HCT116 (cell line): ENCODE measurements around the gene HMCN2. TPM values are rescaled to one million over a fixed set of nuclear protein-coding genes. Genes with fewer than 3 reads are reported as not detected.

Experiments
- ATAC-seq: fragments of 200-7000 bp; cut with Tn5 transposase; 2 replicates; pipeline ENCODE4 v1.9.1; 2020; ENCODE audit warnings: mild to moderate bottlenecking, moderate library complexity
- BruUV-seq: library from RNA; stranded (reverse); fragments of 400-500 nt; replicated peaks from 2 replicates; lab custom pipeline; 2021; lab: Mats Ljungman, UMichigan
- CTCF ChIA-PET: fragments of 300-600 bp; sonication (Branson Sonifier 250); formaldehyde crosslinking; loops from one replicate; lab custom pipeline; 2021; ENCODE audit warnings: antibody characterized with exemption; lab: Charles Lee
- POLR2A ChIA-PET: fragments of 300-600, 350-600 bp; sonication (Branson Sonifier 250); formaldehyde crosslinking; loops from one replicate; lab custom pipeline; 2021; ENCODE audit warnings: antibody characterized with exemption; lab: Charles Lee
- RAD21 ChIA-PET, 2 experiments: fragments of 300-600 bp; sonication (Branson Sonifier 250); formaldehyde crosslinking; loops; one replicate each; lab custom pipeline; 2023; ENCODE audit warnings: low total read pairs in 2 of 2; ENCODE audit not compliant: uncharacterized antibody in 2 of 2, unreplicated experiment in 2 of 2, low non-redundant PET in 1 of 2; lab: Charles Lee
- DNase-seq: peaks from one replicate; pipeline ENCODE4 v3.0.0-alpha.2; 2010; ENCODE audit warnings: low read depth, low spot score
- H2AFZ ChIP-seq: fragments of 200-600 bp; shearing (Covaris generic), sonication (generic); 2 replicates; pipeline ENCODE4 v1.6.1; 2017; ENCODE audit warnings: low read depth, mixed run types, mixed read lengths, antibody characterized with exemption, low read length; ENCODE audit not compliant: poor library complexity, severe bottlenecking
- H3K27ac ChIP-seq: 2 replicates; pipeline ENCODE4 v1.5.1; 2012; ENCODE audit warnings: low read depth, low read length
- H3K27me3 ChIP-seq: fragments of 200-600 bp; sonication (generic); 2 replicates; pipeline ENCODE4 v1.6.1; 2016; ENCODE audit warnings: mixed run types, low read length, mixed read lengths; ENCODE audit not compliant: insufficient read depth
- H3K36me3 ChIP-seq, 2 experiments: fragments of 200-500 bp in 1 of 2; fragments of 200-600 bp in 1 of 2; sonication (Bioruptor generic) in 1 of 2; sonication (generic) in 1 of 2; 2 replicates each; pipeline versions ENCODE4 v1.5.1 to v1.6.1; 2014 to 2016; ENCODE audit warnings: low read length in 2 of 2, inconsistent platforms in 1 of 2, mixed read lengths in 1 of 2, mixed run types in 1 of 2; ENCODE audit not compliant: insufficient read depth in 2 of 2, control insufficient read depth in 1 of 2
- H3K4me1 ChIP-seq, 2 experiments: fragments of 200-600 bp in 1 of 2; sonication (generic) in 1 of 2; 2 replicates each; pipeline versions ENCODE4 v1.5.1 to v1.6.1; 2012 to 2017; ENCODE audit warnings: low read length in 2 of 2, inconsistent platforms in 1 of 2, mild to moderate bottlenecking in 1 of 2, mixed read lengths in 1 of 2, mixed run types in 1 of 2, moderate library complexity in 1 of 2; ENCODE audit not compliant: insufficient read depth in 2 of 2, control insufficient read depth in 1 of 2
- H3K4me2 ChIP-seq: fragments of 200-600 bp; sonication (generic); 2 replicates; pipeline ENCODE4 v1.6.1; 2017; ENCODE audit warnings: mixed run types, low read length, mixed read lengths
- H3K4me3 ChIP-seq, 2 experiments: fragments of 200-600 bp in 1 of 2; sonication (generic) in 1 of 2; replicated peaks in 1 of 2; 2 replicates each; pipeline ENCODE4 v1.5.1; 2011 to 2016; ENCODE audit warnings: low read length in 2 of 2, control low read depth in 1 of 2, low read depth in 1 of 2, mild to moderate bottlenecking in 1 of 2, mixed read lengths in 1 of 2, mixed run types in 1 of 2
- H3K79me2 ChIP-seq: fragments of 200-600 bp; sonication (generic); 2 replicates; pipeline ENCODE4 v1.6.1; 2017; ENCODE audit warnings: mild to moderate bottlenecking, mixed run types, low read length, moderate library complexity, mixed read lengths; ENCODE audit not compliant: insufficient read depth
- H3K9ac ChIP-seq: fragments of 200-600 bp; sonication (generic); 2 replicates; pipeline ENCODE4 v1.6.1; 2016; ENCODE audit warnings: low read length, mixed read lengths
- H3K9me2 ChIP-seq: fragments of 200-600 bp; sonication (generic), shearing (Covaris generic); 2 replicates; pipeline ENCODE4 v1.6.1; 2017; ENCODE audit warnings: mixed run types, mild to moderate bottlenecking, moderate library complexity; ENCODE audit not compliant: insufficient read depth
- H3K9me3 ChIP-seq, 2 experiments: fragments of 200-500 bp in 1 of 2; fragments of 200-600 bp in 1 of 2; sonication (Bioruptor generic) in 1 of 2; sonication (generic) in 1 of 2; 2 replicates each; pipeline ENCODE4 v1.6.1; 2014 to 2017; ENCODE audit warnings: low read length in 2 of 2, mixed read lengths in 2 of 2, inconsistent platforms in 1 of 2, low read depth in 1 of 2, mild to moderate bottlenecking in 1 of 2, mixed run types in 1 of 2, moderate library complexity in 1 of 2; ENCODE audit not compliant: control insufficient read depth in 1 of 2, insufficient read depth in 1 of 2
- H4K20me1 ChIP-seq: fragments of 200-600 bp; sonication (generic), shearing (Covaris generic); 2 replicates; pipeline ENCODE4 v1.6.1; 2017; ENCODE audit warnings: mixed run types, mild to moderate bottlenecking, moderate library complexity; ENCODE audit not compliant: insufficient read depth
- CBX3 ChIP-seq: IDR thresholded peaks from 2 replicates; pipeline ENCODE4 v1.6.1; 2012; ENCODE audit warnings: low read depth
- CEBPB ChIP-seq: IDR thresholded peaks from 2 replicates; pipeline ENCODE4 v1.6.1; 2012; ENCODE audit warnings: low read depth
- EGR1 ChIP-seq: IDR thresholded peaks from 2 replicates; pipeline ENCODE4 v1.6.1; 2012; ENCODE audit warnings: low read depth
- ELF1 ChIP-seq: IDR thresholded peaks from 2 replicates; pipeline ENCODE4 v1.6.1; 2012; ENCODE audit warnings: low read depth, borderline replicate concordance
- EZH2 ChIP-seq: fragments of 200-600 bp; sonication (generic); IDR thresholded peaks from 2 replicates; pipeline ENCODE4 v1.6.1; 2017; ENCODE audit warnings: antibody characterized with exemption, mixed run types
- EZH2phosphoT487 ChIP-seq: fragments of 200-600 bp; IDR thresholded peaks from 2 replicates; pipeline ENCODE4 v1.6.1; 2018; ENCODE audit warnings: antibody characterized with exemption, borderline replicate concordance
- FOSL1 ChIP-seq: IDR thresholded peaks from 2 replicates; pipeline ENCODE4 v1.6.1; 2012; ENCODE audit warnings: low read depth
- JUND ChIP-seq: IDR thresholded peaks from 2 replicates; pipeline ENCODE4 v1.6.1; 2012
- RAD21 ChIP-seq: IDR thresholded peaks from 2 replicates; pipeline ENCODE4 v1.6.1; 2012; ENCODE audit warnings: low read depth, mild to moderate bottlenecking
- SIN3A ChIP-seq: IDR thresholded peaks from 2 replicates; pipeline ENCODE4 v1.6.1; 2012; ENCODE audit warnings: low read depth
- SP1 ChIP-seq: IDR thresholded peaks from 2 replicates; pipeline ENCODE4 v1.6.1; 2012; ENCODE audit warnings: low read depth
- SRF ChIP-seq: IDR thresholded peaks from 2 replicates; pipeline ENCODE4 v1.6.1; 2012; ENCODE audit warnings: low read depth
- TCF7L2 ChIP-seq: IDR thresholded peaks from 2 replicates; pipeline ENCODE4 v1.7.0; 2011; ENCODE audit warnings: borderline replicate concordance, inconsistent platforms; ENCODE audit not compliant: insufficient read depth, insufficient read length; ENCODE audit errors: extremely low read depth
- YY1 ChIP-seq: IDR thresholded peaks from 2 replicates; pipeline ENCODE4 v1.6.1; 2011; ENCODE audit warnings: low read length, low read depth, moderate library complexity, mild to moderate bottlenecking; ENCODE audit not compliant: insufficient replicate concordance; ENCODE audit errors: extremely low read depth
- ZNF274 ChIP-seq: fragments of 200-500 bp; sonication (Bioruptor generic); IDR thresholded peaks from 2 replicates; pipeline ENCODE4 v1.6.1; 2014; ENCODE audit warnings: mild to moderate bottlenecking, low read depth, low read length, inconsistent platforms
- intact Hi-C: fragments of 100-400 bp; cut with micrococcal nuclease; formaldehyde crosslinking; loops from 2 replicates; pipeline ENCODE4 v1.10.0; 2022
- total RNA-seq: library from RNA; stranded (reverse); gene quantifications from one replicate; pipeline ENCODE4 v1.2.1, GENCODE V29; 2021; ENCODE audit not compliant: unreplicated experiment
- TF ChIP-seq, protein P1 (sequence below): IDR thresholded peaks from 2 replicates; pipeline ENCODE4 v1.6.1; 2012
- TF ChIP-seq, protein P2 (sequence below): IDR thresholded peaks from 2 replicates; pipeline ENCODE4 v1.6.1; 2011; ENCODE audit warnings: mild to moderate bottlenecking, low read length, moderate library complexity; ENCODE audit not compliant: insufficient replicate concordance; ENCODE audit errors: extremely low read depth
- TF ChIP-seq, protein P3 (sequence below): IDR thresholded peaks from 2 replicates; pipeline ENCODE4 v1.6.1; 2012; ENCODE audit warnings: low read depth
- TF ChIP-seq, protein P4 (sequence below), 3 experiments: fragments of 200-600 bp in 1 of 3; sonication (generic) in 1 of 3; IDR thresholded peaks in 2 of 3; conservative IDR thresholded peaks in 1 of 3; 2 replicates each; pipeline ENCODE4 v1.5.1; 2012 to 2017; ENCODE audit warnings: low read depth in 2 of 3, low read length in 2 of 3, antibody characterized with exemption in 1 of 3, borderline replicate concordance in 1 of 3, control low read depth in 1 of 3, mild to moderate bottlenecking in 1 of 3, mixed read lengths in 1 of 3, mixed run types in 1 of 3, moderate library complexity in 1 of 3; ENCODE audit not compliant: insufficient read depth in 1 of 3

HMCN2 gene
- total RNA-seq, 1 experiment from 2014 or later = 0.22 TPM

DNA sequence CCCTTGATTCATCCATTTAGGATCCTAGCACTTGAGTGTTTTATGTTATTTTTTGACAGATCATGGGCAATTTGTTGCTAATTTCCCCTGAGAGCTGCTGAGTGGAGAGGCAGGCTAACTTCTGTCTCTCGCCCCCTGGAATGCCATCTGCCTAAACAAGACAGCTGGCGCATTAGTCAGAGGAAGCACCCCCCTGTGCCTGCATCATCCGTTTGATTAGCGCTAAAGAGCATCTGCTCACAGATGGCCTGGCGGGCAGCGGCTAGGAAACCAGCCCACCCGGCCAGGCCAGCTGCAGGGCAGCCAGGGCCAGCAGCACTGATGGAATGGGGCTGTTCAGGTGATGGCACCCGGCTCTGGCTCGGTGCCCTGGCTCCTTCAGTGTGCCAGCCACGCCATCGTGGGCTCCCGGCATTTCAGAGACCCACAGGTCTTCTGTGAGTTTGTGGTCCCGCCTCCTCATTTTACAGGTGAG lies 156.3 kb downstream of the HMCN2 start:
- H3K9me3 ChIP-seq = no peaks in the 10 kb centered on the region
- no peak overlapping the region for H3K9ac ChIP-seq
- DNase-seq (no peak), ATAC-seq (no peak)
- ChIA-PET POLR2A (no interaction called here), RAD21 (no interaction called here), CTCF (no interaction called here)
- intact Hi-C loops = no loop called here
- H3K36me3 ChIP-seq = no peaks in the 10 kb centered on the region
- no peaks in the 10 kb centered on the region for H4K20me1 ChIP-seq
- H3K27ac ChIP-seq = no peak overlapping the region
- TF ChIP-seq SRF = no peak
- no peak for TF ChIP-seq ELF1
- TF ChIP-seq CBX3 = no peak
- no peak for TF ChIP-seq EGR1
- no peak for TF ChIP-seq JUND
- TF ChIP-seq, protein P1, sequence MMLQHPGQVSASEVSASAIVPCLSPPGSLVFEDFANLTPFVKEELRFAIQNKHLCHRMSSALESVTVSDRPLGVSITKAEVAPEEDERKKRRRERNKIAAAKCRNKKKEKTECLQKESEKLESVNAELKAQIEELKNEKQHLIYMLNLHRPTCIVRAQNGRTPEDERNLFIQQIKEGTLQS = no peak
- TF ChIP-seq TCF7L2 = no peak
- no peak for TF ChIP-seq FOSL1
- TF ChIP-seq, protein P2, sequence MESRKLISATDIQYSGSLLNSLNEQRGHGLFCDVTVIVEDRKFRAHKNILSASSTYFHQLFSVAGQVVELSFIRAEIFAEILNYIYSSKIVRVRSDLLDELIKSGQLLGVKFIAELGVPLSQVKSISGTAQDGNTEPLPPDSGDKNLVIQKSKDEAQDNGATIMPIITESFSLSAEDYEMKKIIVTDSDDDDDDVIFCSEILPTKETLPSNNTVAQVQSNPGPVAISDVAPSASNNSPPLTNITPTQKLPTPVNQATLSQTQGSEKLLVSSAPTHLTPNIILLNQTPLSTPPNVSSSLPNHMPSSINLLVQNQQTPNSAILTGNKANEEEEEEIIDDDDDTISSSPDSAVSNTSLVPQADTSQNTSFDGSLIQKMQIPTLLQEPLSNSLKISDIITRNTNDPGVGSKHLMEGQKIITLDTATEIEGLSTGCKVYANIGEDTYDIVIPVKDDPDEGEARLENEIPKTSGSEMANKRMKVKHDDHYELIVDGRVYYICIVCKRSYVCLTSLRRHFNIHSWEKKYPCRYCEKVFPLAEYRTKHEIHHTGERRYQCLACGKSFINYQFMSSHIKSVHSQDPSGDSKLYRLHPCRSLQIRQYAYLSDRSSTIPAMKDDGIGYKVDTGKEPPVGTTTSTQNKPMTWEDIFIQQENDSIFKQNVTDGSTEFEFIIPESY = no peak
- TF ChIP-seq EZH2phosphoT487 = no peak
- TF ChIP-seq EZH2 = no peak
- TF ChIP-seq ZNF274 = no peak
- TF ChIP-seq RAD21 = no peak
- TF ChIP-seq SIN3A = no peak
- no peak for TF ChIP-seq CEBPB
- no peak for TF ChIP-seq SP1
- no peak for TF ChIP-seq YY1
- TF ChIP-seq, protein P3, sequence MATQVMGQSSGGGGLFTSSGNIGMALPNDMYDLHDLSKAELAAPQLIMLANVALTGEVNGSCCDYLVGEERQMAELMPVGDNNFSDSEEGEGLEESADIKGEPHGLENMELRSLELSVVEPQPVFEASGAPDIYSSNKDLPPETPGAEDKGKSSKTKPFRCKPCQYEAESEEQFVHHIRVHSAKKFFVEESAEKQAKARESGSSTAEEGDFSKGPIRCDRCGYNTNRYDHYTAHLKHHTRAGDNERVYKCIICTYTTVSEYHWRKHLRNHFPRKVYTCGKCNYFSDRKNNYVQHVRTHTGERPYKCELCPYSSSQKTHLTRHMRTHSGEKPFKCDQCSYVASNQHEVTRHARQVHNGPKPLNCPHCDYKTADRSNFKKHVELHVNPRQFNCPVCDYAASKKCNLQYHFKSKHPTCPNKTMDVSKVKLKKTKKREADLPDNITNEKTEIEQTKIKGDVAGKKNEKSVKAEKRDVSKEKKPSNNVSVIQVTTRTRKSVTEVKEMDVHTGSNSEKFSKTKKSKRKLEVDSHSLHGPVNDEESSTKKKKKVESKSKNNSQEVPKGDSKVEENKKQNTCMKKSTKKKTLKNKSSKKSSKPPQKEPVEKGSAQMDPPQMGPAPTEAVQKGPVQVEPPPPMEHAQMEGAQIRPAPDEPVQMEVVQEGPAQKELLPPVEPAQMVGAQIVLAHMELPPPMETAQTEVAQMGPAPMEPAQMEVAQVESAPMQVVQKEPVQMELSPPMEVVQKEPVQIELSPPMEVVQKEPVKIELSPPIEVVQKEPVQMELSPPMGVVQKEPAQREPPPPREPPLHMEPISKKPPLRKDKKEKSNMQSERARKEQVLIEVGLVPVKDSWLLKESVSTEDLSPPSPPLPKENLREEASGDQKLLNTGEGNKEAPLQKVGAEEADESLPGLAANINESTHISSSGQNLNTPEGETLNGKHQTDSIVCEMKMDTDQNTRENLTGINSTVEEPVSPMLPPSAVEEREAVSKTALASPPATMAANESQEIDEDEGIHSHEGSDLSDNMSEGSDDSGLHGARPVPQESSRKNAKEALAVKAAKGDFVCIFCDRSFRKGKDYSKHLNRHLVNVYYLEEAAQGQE = no peak
- TF ChIP-seq, protein P4, sequence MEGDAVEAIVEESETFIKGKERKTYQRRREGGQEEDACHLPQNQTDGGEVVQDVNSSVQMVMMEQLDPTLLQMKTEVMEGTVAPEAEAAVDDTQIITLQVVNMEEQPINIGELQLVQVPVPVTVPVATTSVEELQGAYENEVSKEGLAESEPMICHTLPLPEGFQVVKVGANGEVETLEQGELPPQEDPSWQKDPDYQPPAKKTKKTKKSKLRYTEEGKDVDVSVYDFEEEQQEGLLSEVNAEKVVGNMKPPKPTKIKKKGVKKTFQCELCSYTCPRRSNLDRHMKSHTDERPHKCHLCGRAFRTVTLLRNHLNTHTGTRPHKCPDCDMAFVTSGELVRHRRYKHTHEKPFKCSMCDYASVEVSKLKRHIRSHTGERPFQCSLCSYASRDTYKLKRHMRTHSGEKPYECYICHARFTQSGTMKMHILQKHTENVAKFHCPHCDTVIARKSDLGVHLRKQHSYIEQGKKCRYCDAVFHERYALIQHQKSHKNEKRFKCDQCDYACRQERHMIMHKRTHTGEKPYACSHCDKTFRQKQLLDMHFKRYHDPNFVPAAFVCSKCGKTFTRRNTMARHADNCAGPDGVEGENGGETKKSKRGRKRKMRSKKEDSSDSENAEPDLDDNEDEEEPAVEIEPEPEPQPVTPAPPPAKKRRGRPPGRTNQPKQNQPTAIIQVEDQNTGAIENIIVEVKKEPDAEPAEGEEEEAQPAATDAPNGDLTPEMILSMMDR (IDR thresholded peaks at IDR 0.05 in 2 of 3, conservative IDR thresholded peaks at IDR 0.05 in 1 of 3; ENCODE audit: borderline replicate concordance in 1 of 3, insufficient read depth in 1 of 3, low read depth in 2 of 3, low read length in 2 of 3) = no peak
- no TSS peak for BruUV-seq
- H3K4me2 ChIP-seq = no peak overlapping the region
- peaks cover 7 to 11% of the 10 kb centered on the region in 2 experiments for H3K4me1 ChIP-seq
- H3K27me3 ChIP-seq = no peaks in the 10 kb centered on the region
- H3K79me2 ChIP-seq = no peaks in the 10 kb centered on the region
- no peak overlapping the region for H3K4me3 ChIP-seq
- H2AFZ ChIP-seq = no peak overlapping the region
- H3K9me2 ChIP-seq = no peaks in the 10 kb centered on the region
